ENCODE measurements around the gene TIMM10B.
"Not testable (repeated sequence)": the region's sequence is repeated elsewhere in the genome, so short reads cannot be mapped to it uniquely, and the experiment has no call there.

TIMM10B gene

DNA sequence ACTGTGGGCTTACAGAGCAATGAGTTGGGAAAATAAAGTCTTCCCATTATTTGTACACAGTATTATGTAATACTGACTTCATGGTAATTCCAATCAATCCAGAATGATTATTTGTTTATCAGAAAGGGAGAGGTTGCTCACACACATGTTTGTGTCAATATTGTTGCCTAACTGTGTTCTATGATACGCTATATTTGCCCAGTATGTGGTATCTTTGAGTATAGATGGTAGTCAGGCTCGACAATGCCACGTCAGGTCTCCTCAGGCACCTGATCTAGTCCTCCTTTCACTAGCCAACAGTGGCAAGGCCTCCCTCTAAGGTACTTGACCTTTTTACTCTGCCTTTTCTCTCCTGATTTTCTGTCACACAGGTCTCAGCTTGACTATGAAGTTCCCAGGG, 21.1 kb downstream of the TIMM10B start:
- no peak for DNase-seq (ENCODE audit: low read depth)
- TF ChIP-seq, protein P1, sequence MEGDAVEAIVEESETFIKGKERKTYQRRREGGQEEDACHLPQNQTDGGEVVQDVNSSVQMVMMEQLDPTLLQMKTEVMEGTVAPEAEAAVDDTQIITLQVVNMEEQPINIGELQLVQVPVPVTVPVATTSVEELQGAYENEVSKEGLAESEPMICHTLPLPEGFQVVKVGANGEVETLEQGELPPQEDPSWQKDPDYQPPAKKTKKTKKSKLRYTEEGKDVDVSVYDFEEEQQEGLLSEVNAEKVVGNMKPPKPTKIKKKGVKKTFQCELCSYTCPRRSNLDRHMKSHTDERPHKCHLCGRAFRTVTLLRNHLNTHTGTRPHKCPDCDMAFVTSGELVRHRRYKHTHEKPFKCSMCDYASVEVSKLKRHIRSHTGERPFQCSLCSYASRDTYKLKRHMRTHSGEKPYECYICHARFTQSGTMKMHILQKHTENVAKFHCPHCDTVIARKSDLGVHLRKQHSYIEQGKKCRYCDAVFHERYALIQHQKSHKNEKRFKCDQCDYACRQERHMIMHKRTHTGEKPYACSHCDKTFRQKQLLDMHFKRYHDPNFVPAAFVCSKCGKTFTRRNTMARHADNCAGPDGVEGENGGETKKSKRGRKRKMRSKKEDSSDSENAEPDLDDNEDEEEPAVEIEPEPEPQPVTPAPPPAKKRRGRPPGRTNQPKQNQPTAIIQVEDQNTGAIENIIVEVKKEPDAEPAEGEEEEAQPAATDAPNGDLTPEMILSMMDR (conservative IDR thresholded peaks at IDR 0.05; ENCODE audit: low read depth, low read length) = no peak
- H3K4me3 ChIP-seq (ENCODE audit: low read length) = no peak overlapping the region

DNA sequence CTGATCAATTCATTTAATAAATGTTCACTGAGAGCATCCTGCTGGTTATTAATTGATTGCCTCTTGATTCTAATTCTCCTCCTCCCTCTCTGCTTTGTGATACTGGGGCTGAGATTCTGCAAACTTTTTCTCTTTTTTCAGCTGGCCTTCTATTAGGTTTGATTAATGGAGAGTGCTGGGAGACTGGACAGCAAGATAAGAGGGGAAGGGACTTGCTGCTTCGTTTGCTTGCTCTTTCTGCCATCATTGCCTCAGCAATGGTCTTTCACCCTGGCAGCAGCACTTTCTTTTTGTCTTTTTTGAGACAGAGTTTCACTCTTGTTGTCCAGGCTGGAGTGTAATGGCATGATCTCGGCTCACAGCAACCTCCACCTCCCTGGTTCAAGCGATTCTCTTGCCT, 22.9 kb downstream of the TIMM10B start:
- H3K4me3 ChIP-seq (ENCODE audit: low read length) = no peak overlapping the region
- DNase-seq (ENCODE audit: low read depth) = no peak
- TF ChIP-seq, protein P1 (conservative IDR thresholded peaks at IDR 0.05; ENCODE audit: low read depth, low read length) = no peak

DNA sequence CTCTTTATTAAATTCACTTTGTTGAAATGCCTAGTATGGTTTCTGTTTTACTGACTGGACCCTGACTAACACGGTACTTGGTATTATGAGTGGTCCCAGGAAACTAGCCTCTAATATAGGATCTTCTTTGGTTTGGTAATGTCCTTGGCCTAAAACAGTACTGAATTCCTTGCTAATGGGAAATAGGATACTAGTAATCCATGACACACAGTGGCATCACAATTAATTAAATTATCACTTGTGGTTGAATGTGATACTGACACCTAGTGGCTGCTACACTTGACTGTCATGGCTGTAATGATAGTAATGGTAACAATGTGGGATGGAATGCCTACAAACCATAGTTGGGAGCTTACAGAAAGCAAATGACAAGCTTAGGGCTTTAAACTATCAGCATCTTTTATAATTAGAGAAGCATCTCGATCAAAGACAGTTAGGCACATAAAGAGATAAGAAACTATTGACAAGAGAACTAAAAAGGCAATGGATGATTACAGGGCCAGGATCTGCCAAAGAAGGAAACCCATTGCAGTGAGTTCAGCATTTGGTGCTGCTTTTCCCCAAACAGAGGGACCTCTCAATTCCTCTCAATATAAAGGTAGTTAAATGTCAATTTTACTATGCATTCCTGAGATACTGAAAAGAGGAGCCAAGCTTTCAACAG, 24.4 kb downstream of the TIMM10B start:
- DNase-seq (ENCODE audit: low read depth) = peak; percentile 12

DNA sequence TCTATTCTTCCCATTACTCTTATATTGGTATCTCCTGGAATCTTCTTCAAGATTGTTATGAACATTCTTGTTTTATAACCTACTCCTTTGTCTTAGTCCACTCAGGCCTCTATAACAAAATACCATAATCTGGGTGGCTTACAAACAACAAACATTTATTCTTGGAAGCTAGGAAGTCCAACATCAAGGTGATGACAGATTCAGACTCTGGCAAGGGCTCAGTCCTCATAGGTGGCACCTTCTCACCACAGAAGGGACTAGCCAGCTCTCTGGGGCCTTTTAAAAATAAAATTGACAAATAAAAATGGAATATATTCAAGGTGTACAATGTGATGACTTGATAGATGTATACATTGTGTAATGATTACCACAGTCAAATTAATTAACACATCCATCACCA, 35.6 kb downstream of the TIMM10B start:
- TF ChIP-seq, protein P1 (conservative IDR thresholded peaks at IDR 0.05; ENCODE audit: low read depth, low read length) = no peak
- no peak overlapping the region for H3K4me3 ChIP-seq (ENCODE audit: low read length)
- no peak for DNase-seq (ENCODE audit: low read depth)

More for the DNA sequence above, 24.4 kb downstream of the TIMM10B start:
- H3K4me3 ChIP-seq (ENCODE audit: low read length) = no peak overlapping the region
- TF ChIP-seq, protein P1 (conservative IDR thresholded peaks at IDR 0.05; ENCODE audit: low read depth, low read length) = peak; percentile 67

DNA sequence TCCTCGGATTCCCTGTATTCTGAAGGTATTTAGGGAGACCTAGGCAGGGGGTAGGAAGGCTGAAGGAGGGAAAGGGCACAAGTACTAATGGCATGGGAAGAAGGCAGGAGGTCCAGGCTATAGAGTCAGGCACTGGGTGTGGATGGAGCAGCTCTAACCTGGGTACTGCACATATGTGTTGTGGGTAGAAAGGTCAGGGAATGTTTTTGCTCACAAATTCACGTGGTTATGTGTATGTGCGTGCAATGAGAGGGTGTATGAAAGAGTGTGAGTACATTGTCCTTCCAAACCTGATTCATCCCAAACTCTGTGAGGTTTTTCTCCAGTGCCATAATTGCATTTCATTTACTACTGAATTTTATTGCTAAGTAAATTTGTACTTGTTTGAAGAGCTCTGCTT, 39.0 kb downstream of the TIMM10B start:
- no peak overlapping the region for H3K4me3 ChIP-seq (ENCODE audit: low read length)
- TF ChIP-seq, protein P1 (conservative IDR thresholded peaks at IDR 0.05; ENCODE audit: low read depth, low read length) = no peak
- no peak for DNase-seq (ENCODE audit: low read depth)

DNA sequence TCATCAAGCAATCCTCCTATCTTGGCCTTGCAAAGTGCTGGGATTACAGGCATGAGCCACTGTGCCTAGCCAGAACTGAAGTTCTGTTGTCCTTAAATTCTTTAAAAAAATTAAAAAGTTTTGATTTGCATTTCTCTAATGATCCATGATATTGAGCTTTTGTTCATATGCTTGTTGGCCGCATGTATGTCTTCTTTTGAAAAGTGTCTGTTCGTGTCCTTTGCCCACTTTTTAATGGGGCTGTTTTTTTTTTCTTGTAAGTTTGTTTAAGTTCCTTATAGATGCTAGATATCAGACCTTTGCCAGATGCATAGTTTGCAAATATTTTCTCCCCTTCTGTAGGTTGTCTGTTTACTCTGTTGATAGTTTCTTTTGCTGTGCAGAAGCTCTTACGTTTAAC, 40.6 kb downstream of the TIMM10B start:
- DNase-seq (ENCODE audit: low read depth); H3K4me3 ChIP-seq (ENCODE audit: low read length): not testable (repeated sequence)

DNA sequence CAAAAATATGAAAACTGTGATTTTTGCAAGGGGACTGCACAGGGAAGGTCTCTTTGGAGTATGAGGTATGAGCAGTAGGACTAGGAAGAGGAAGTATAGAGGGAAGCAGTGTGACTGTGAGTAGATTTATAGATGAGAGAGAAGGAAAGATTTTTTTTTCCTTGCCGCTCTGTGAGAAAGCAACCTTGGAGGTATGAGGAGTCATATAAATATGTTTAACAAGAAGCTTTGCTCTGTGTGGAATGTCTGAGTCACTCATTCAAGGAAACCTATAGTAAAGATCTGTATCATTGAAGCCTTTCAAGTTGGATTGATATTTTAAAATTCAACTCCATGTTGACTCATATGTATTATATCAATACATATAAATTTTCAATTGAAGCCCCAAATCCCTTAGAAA, 42.0 kb downstream of the TIMM10B start:
- TF ChIP-seq, protein P1 (conservative IDR thresholded peaks at IDR 0.05; ENCODE audit: low read depth, low read length) = no peak
- H3K4me3 ChIP-seq (ENCODE audit: low read length) = no peak overlapping the region
- DNase-seq (ENCODE audit: low read depth) = peak; percentile 17

Measured in retinal pigment epithelial cell (primary cell).